ENCODE measurements around the gene ANKMY1. TPM values are rescaled to one million over a fixed set of nuclear protein-coding genes. Genes with fewer than 3 reads are reported as not detected.

ANKMY1 gene
- total and polyA plus RNA-seq, 2 of the 13 experiments (the other 11 are each of a cell fraction or from before 2014, with no cell fraction given), result 11.7 to 18.8 TPM

DNA sequence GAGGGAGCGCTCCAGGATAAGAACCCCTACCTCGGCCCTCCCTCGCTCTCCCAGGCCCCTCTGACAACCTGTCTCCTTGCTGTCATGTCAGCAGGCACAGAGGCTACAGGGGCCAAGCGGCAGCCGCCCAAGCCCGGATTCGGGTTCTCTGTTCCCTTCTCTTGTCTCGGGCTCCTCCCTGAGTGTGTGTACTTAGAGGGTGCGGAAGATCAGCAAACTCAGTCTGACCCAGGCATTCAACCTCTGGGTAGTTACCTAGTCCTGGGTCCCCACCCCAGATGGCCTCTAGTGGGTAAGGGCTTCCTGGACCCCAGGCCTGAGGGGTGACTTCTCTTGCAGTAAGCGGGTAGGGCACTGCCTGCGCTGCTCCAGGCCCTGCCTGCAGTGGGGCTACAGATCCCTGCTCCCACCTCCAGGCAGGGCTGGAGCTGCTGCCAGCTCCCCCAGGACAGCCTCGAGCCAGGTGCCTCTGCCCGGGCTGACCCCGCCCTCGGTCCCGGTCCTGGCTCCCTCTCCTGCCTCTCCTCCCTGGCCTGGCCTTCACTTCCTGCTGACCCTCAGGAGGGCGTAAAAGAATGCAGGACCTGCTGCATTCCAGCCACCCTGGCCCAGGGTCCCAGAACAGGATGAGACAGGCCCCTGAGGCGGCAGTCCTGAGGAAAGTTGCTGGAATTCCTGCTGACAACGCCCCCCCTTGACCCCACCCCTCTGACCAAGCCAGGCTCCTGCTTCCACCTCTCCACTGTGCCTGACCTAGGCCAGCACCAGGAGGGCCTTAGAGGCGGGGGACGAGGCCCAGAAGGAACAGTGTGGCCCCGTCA lies 100.4 kb downstream of the ANKMY1 start:
- no peak overlapping the region for H3K4me2 ChIP-seq (ENCODE audit: low read depth, low read length)
- H3K27ac ChIP-seq (ENCODE audit: extremely low read length, insufficient read depth, low read length), result no peak overlapping the region
- no peaks in the 10 kb centered on the region for H3K9me3 ChIP-seq (ENCODE audit: low read length)
- H3K36me3 ChIP-seq (replicated peaks in 1 of 2; ENCODE audit: control insufficient read depth in 1 of 2, insufficient read depth in 2 of 2, low read length in 2 of 2), result no peaks in the 10 kb centered on the region
- ATAC-seq (peak; percentile 0; the same call in 2 of the 3 replicates), DNase-seq (ENCODE audit: low spot score) (peak; percentile 60), FAIRE-seq (no peak)
- in situ Hi-C loops (cut with HindIII; ENCODE audit: extremely low pct_ligation_motif_present, low pct_unique_long_range_greater_than_20kb), result no loop called here
- H3K27me3 ChIP-seq (ENCODE audit: control insufficient read depth in 1 of 2, insufficient read depth in 2 of 2, low read length in 2 of 2), result peaks cover 23 to 42% of the 10 kb centered on the region in 2 experiments
- BruUV-seq (replicated peaks), result no TSS peak
- ChIA-PET CTCF (ENCODE audit: low intra/inter-chr PET ratio, low total read pairs) (no interaction called here), POLR2A (no interaction called here)
- WGBS (ENCODE audit: low lambda C conversion rate), result 63% methylated on average over 15 of the region's 22 CpGs
- no peak overlapping the region for H3K9ac ChIP-seq (ENCODE audit: insufficient read depth, low read depth, low read length)
- peaks cover 58% of the 10 kb centered on the region for H3K4me1 ChIP-seq (ENCODE audit: insufficient read depth, low read length)
- no peak overlapping the region for H3K4me3 ChIP-seq (replicated peaks in 1 of 3; ENCODE audit: insufficient read depth in 1 of 3, low read depth in 2 of 3, low read length in 3 of 3)
- no peaks in the 10 kb centered on the region for H3K79me2 ChIP-seq (ENCODE audit: insufficient read depth, low read length)
- intact Hi-C loops (cut with micrococcal nuclease; ENCODE audit: unreplicated experiment), result no loop called here
- TF ChIP-seq TEAD3 (CRISPR knock-in tag; optimal IDR thresholded peaks at IDR 0.05; ENCODE audit: borderline replicate concordance) (peak; percentile 33), RXRA (CRISPR knock-in tag; IDR thresholded peaks at IDR 0.05) (peak; percentile 54; the same call in 1 of the 2 replicates), KLF9 (CRISPR knock-in tag; IDR thresholded peaks at IDR 0.05; ENCODE audit: low read depth) (no peak), ZNF790 (CRISPR knock-in tag; IDR thresholded peaks at IDR 0.05; ENCODE audit: borderline replicate concordance) (no peak), RARA (CRISPR knock-in tag; IDR thresholded peaks at IDR 0.05) (0 out of 2 replicates have a peak, but pooled peaks have one; percentile 15), ZNF781 (CRISPR knock-in tag; IDR thresholded peaks at IDR 0.05; ENCODE audit: borderline replicate concordance, not compliant biosample characterization) (no peak), ZZZ3 (CRISPR knock-in tag; IDR thresholded peaks at IDR 0.05; ENCODE audit: borderline replicate concordance) (no peak), ZNF484 (CRISPR knock-in tag; IDR thresholded peaks at IDR 0.05; ENCODE audit: borderline replicate concordance, low read depth) (no peak), ZC3H13 (CRISPR knock-in tag; IDR thresholded peaks at IDR 0.05) (no peak)
- TF ChIP-seq, protein P1, sequence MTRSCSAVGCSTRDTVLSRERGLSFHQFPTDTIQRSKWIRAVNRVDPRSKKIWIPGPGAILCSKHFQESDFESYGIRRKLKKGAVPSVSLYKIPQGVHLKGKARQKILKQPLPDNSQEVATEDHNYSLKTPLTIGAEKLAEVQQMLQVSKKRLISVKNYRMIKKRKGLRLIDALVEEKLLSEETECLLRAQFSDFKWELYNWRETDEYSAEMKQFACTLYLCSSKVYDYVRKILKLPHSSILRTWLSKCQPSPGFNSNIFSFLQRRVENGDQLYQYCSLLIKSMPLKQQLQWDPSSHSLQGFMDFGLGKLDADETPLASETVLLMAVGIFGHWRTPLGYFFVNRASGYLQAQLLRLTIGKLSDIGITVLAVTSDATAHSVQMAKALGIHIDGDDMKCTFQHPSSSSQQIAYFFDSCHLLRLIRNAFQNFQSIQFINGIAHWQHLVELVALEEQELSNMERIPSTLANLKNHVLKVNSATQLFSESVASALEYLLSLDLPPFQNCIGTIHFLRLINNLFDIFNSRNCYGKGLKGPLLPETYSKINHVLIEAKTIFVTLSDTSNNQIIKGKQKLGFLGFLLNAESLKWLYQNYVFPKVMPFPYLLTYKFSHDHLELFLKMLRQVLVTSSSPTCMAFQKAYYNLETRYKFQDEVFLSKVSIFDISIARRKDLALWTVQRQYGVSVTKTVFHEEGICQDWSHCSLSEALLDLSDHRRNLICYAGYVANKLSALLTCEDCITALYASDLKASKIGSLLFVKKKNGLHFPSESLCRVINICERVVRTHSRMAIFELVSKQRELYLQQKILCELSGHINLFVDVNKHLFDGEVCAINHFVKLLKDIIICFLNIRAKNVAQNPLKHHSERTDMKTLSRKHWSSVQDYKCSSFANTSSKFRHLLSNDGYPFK (CRISPR knock-in tag; IDR thresholded peaks at IDR 0.05; ENCODE audit: borderline replicate concordance), result no peak
- TF ChIP-seq, protein P2, sequence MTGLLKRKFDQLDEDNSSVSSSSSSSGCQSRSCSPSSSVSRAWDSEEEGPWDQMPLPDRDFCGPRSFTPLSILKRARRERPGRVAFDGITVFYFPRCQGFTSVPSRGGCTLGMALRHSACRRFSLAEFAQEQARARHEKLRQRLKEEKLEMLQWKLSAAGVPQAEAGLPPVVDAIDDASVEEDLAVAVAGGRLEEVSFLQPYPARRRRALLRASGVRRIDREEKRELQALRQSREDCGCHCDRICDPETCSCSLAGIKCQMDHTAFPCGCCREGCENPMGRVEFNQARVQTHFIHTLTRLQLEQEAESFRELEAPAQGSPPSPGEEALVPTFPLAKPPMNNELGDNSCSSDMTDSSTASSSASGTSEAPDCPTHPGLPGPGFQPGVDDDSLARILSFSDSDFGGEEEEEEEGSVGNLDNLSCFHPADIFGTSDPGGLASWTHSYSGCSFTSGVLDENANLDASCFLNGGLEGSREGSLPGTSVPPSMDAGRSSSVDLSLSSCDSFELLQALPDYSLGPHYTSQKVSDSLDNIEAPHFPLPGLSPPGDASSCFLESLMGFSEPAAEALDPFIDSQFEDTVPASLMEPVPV (CRISPR knock-in tag; IDR thresholded peaks at IDR 0.05), result 0 out of 2 replicates have a peak, but pooled peaks have one; percentile 31
- H2AFZ ChIP-seq (ENCODE audit: low read length), result no peak overlapping the region
- peaks cover 10% of the 10 kb centered on the region; the same call in 1 of the 2 replicates for H4K20me1 ChIP-seq (ENCODE audit: insufficient read depth, low read length)

All from HepG2 (cell line).